HG02973 (cell line): ENCODE data around the gene SSPN.

Source experiments
- ATAC-seq: cut with Tn5 transposase; IDR thresholded peaks from one replicate; pipeline ENCODE4 v1.9.1; 2021; ENCODE audit warnings: moderate library complexity; ENCODE audit not compliant: unreplicated experiment

Gene SSPN, protein sequence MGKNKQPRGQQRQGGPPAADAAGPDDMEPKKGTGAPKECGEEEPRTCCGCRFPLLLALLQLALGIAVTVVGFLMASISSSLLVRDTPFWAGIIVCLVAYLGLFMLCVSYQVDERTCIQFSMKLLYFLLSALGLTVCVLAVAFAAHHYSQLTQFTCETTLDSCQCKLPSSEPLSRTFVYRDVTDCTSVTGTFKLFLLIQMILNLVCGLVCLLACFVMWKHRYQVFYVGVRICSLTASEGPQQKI

DNA sequence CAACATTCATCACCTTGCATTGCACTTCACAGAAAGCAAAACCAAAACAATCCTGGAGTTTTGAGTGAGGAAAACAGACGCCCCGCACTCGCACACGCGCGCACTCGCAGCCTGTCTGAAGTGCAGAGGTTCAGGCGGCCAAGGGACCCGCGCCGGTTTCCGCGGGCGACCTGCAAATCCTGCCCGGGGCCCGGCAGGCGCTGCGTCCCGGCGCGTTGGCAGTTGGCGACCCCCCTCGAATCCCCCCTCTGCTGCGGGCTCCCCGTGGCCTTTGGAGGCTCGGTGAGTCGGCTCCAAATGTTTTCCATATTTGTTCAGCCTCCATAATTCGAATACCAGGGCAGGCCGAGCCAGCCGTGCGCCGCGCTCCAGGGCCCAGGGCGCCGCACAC, at the start of gene SSPN:
TSS of gene SSPN (plus strand) at position 324 of the 391 bp plus-strand sequence. CDS start 100 bp downstream, outside the sequence.
- ATAC-seq: peak; percentile 39

DNA sequence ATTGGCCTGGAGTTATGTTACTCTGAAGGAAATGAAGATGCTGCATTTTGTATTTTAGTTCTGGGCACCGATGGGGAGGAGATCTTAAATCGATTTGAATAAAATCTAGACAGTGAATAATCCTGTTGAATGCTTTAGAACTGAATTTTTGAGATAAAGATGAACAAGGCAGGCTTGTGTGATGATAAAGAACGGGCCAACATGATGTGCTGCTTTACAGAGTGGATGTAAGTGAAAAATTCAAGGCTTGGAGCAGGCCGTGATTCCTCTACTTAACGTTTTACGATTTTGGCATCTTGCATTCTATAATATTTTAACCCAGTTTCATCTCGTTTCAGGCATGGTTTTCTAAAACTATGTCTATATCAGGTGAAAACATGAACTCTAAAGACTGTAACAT, 47.1 kb upstream of the SSPN start:
- no peak for ATAC-seq

DNA sequence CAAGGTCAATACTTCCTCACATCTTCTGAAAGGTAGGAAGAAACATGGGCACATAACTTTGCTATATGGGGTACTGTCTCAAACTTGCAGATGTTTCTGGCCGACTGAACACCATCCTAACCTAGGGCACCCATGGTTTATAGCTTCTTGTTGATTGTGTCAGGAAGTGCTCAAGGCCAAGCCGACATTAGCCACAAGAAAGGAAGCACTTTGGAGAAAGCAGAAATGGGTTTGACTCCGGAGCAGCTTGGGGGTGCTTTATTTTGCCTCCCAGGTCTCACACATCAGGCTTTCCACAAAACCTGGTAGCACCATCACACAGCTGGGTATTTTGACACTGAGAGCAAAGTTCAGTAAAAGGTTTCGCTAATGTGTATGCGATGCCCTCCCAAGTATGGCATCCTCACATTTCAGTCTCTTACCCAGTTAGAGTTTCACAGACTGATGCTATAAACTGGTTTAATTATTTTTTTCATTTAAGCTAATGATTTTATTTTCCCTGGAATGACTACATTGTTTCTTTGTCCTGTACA, 45.3 kb upstream of the SSPN start:
- ATAC-seq: no peak

DNA sequence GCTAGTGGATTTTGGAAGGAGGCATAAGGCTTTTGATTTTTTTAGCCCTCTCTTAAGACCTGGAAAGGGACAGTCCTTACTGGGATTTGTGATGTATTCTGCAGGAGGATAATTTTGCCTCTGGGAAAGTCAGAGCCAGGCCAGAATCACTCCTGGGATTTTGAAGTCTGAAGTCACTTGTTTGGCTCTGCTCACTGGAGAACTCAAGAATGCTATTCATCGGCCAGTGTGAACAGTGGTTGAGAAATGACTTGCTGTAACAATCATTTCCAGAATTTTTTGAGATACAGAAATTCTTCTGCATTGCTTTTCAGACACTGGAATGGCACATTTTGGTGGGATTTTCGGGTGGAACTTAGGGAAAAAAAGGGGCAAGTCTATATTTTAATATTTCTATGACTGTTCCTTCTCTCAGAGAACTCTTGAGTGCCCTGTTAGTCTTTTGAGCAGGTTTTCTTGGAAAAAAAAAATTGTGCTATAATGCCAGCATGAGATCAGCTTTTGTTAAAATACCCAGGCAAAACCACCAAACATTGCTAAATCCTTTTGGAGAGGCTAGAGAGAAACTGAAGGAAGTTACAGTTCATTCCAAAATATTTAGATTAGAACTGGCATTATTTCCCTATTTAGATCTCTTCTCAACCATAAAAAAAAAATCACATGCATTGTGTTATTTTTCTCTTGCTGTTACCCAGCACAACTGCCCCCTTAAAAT, 44.5 kb upstream of the SSPN start:
- ATAC-seq: no peak

DNA sequence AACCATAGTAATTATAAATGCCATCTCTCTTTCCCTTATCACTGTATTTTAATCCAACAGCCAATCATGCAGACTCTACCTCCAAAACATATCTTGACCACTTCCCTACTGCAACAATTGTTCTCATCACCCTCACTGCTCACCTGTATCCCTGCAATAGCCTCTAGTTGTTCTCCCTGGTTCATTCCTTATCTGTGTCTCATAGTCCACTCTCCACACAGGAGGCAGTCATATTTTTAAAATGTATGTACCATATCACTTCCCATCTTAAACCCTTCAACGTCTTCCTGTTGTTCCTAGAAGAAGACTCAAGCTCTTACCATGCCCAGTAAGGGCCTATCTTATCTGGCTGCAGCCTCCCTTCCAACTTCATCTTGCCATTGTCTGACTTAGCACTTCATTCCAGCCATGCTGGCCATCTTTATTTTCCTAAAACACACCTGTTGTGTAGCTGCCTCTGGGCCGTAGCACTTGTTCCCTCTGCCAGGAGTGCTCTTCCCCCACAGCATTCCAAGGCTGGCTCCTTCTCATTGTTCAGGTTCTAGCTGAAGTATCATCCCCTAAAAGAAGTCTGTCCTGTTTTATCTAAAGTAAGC, 42.8 kb upstream of the SSPN start:
- no peak for ATAC-seq

DNA sequence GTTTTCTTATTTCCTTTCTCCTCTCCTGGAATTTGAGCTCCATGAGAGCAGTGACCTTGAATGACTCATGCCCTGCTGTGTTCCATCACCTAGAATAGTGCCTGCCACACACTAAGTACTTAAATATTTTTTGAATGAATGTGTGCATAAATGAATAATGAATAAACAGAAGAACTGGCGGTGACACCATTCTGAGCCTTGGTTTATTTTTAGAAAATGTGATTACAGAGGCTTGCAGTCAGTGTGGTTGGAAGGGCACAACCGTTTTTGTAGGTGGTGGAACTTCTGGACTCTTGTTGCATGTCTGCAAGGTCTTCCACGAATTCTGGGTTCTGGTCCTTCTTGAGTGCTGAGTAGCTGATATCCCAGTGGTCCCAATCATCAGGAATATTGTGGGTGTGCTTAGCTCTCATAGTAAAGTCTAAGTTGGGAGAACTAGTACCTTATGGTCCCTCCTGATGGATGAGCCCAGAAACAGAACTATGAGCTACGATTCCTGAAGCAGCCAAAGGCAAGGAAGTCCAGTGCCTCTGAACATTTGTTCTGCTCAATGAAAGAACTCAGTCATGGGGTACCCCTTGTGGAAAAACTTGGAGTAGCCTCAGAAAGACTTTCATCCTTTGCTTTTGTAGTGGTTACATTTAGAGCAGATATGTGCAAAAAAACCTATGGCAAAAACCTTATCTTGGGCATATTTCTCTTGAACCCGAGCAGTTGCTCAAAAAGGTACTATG, 41.8 kb upstream of the SSPN start:
- no peak for ATAC-seq

DNA sequence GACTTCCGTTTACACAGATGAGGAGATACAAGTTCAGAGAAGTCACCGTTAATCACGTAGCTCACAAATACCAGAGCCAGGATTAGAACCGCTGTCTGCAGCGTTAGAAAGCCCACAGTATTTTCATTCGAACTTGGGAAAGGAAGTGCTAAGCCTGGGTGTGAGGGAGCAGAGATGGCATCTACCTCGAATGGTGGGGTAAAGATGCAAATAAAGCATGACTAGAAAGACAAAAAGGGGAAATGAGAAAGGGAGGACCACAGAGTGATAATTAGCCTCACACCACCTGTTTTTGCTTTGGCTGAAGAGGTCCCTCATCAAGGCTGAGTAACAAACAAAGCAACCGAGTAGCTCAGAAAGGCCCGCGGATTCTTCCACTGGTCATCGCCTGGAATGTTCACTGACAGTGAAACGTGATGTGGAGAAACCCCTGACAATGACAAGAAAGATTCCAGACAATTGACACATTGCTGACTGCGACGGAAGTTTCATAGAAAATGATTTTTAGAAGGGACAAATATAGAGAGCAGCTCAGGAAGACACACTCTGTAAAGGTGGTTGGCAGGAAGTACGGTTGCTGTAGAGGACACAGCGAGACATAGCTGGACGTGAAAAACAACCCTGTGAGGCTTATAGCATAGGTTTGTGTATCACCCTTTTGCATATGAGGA, 39.0 kb upstream of the SSPN start:
- ATAC-seq: peak; percentile 79

DNA sequence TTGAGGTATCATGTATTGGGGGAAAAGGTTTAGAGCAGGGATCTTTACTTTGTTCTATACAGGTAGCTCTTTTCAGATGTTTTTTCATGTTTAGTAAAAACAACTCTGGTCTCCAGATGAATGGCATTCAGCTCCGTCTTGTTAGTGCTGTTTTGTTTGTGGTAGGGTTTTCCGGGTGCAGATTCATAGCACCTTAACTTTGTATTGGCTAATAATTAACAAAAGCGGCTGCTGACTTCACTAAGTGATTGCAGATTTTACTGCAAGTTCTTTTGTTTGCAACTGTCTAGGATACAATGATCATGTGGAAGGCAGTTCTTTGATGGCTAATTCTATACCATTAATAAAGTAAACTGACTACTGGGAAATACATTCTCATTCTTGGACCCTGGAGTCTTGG, 38.4 kb upstream of the SSPN start:
- ATAC-seq: no peak

DNA sequence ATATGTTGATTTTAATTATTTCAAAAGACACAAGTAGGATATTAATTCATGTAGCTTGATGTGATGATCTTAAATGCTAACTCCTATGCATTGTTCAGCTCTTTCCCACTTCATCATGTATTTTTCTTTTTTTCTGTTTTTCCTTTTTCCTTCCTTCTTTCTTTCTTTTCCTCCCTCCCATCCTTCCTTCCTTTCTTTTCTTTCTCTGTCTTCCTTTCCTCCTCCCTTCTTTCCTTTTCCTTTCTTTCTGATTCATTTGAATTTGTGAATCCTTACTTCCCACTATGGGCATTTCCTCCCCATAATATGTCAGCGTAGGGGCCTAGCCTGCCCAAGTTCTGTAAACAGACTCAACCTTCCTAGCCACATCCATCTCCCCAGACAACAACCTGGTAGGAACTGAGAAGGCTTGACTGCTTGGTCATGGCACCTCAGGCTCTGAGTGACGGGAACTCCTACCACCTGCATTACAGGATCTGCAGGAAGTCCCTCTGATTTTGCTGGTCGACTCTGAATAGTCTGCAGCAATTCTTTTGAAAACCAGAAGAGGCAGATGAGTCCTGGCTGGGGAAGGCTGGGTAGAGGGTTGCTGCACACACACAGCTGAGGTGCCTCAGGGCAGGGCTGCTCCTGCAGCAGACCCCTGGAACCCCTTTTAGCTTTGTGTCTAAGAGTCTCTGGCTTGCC, 37.2 kb upstream of the SSPN start:
- no peak for ATAC-seq

DNA sequence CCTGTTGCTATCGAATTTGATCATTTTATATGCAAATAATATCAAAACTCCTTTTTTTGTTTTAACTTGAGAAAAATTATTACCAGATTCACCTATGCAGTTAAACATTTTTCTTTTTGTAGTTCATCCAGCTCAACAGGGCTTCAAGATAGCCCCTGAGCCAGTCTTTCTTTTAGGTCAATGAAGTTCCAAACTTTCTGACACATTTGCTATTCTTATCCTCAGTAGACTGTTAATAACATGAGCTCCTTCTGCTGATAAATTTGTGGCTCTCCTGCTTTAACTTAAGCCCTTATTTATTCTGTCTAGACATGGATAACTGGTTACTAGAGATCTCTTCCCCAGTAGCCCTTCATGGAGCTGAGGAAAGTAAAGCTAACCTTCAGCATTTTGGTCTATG, 33.2 kb upstream of the SSPN start:
- ATAC-seq: no peak

DNA sequence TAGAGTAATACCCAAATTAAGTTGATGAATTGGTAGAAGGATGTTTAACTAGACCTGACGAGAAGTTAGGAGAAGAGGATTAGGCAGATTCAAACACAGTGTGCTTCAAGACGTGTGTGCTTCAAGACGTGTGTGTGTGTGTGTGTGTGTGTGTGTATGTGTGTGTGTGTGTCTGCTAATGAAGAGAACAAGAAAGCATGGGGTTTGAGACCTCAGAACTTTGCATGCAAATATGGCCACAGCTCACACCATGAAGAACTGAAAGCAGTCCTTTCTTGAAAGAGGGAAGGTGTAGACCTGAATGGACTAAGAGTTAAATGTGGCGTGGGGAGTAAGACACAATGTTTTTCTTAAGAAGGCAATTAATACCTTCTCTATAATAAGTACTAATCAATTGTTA, 32.5 kb upstream of the SSPN start:
- ATAC-seq: peak; percentile 75

DNA sequence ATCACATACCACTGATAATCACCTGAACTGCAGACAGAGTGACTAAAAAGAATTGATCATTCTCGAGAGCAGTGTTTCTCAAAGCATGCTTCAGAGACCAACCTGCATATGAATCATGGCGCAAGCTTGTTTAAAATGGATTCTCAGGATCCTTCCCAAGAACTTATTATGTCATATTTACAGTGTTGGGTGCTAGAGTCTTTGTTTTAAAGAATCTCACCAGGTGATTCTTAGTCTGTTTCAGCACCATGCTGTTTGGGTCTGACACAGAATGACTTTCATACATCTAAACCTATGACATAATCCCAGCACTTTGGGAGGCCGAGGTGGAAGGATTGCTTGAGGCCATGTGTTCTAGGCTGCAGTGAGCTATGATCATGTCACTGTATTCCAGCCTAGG, 31.3 kb upstream of the SSPN start:
- ATAC-seq: no peak

DNA sequence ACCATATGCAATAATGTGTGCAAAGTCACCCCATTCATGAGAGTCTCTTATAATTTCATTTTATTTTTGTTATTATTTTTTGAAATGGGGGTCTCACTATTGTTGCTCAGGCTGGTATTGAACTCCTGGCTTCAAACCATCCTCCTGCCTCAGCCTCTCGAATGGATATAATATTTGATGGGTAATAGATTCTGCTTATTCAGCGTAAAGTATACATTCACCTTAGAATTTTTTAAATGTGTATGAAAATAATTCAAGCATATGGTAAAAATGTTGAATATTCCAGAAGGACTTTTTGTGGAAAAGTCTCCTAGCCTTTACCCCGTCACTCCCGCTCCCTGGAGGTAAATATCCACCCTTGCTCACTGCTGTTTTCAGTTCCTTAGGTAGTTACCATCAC, 23.4 kb upstream of the SSPN start:
- ATAC-seq: no peak

DNA sequence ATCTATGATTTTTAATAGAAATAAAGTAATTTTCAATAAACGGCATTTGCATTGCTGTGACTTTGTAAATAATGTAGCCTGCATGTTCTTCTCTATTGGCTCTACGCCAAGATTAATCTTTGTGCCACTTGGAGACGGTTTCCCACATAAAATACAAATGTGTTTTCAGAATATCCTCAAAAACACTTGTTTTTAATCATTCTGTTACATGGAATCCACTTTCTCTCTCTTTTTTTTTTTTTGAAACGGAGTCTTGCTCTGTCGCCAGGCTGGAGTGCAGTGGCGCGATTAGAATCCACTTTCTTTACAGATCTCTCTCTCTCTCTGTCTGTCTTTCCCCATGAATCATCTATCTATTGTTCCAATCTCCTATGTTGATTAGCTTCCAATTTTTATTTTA, 22.8 kb upstream of the SSPN start:
- no peak for ATAC-seq

DNA sequence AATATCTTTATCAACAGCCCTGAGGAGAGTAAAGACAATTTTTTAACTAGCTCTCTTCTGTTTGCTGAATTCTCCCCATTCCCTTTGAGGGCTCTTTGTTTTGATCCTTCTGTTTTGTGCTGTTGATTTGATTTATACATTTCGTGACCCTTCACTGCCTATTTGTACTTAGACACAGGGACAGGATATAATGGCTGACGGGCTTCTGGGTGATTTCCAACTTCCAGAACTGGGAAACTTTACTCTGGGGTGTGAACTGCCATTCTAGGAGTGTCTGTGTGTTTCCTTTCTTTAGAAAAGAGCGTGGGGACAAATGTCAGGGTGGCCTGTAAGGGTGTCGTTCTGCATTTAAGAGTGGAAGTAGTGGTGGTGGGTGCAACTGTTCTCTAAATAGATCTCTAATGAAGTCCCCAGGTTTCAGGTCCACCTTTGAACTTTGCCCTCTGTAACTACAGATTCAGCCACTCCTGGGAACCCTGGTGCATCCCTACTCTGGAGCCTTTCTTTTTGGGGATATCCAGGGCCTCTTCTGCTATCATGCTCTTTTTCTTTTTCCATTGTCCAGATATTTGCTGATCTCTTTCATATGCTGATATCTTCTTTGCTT, 22.3 kb upstream of the SSPN start:
- ATAC-seq: no peak

DNA sequence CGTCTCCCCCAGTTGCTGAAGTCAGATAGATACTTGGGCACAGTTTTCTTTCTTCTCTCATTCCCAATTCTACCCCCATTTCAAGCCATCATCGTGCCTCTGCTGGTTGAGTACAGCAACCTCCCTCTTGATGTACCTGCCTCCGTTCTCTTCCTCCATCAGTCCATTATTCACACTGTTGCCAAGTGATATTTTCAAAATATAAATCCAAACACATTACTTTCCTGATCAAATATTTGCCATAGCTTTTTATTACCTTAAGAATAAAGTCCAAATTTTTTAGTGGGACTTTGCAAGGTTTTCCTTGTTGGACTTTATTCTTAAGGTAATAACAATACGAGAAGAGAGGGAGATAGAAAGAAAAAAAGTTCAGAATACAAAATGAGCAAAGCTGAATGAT, 18.6 kb upstream of the SSPN start:
- ATAC-seq: no peak

DNA sequence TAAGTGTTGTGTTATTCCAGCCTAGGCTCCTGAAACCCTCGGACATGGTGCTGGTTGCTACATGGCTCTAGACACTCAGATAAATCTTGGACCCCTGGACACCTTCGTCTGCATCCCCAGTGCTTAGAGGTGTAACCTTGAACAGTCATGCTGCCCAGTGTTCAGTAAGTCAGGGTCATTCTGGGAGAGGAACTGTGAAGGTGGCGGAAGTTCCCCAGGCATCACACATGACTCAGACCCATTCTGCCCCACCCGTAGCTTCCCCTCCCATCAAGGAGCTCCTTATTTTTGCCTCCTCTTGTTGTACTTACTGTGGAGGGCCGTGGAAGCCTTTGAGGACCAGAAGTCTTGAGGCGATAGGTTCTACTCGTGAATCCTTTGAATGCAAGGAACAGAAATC, 18.1 kb upstream of the SSPN start:
- no peak for ATAC-seq

DNA sequence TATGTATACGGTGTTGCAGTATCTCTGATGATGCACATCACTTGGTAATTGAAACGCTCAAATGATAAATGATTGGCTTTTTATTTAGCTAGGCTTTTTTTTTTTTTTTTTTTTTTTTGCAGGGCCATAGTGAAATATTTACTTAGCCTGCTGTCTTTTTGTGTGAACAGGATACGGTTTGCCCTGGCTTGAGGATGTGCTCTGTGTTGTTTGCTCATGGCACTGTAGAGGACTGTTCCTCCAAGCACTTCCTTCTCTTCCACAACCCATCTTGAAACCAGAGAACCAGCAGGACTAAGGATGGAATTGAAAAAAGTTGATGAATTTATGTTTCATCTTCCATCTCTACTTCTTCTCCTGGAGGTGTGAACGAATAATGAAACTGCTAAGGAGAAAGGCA, 15.5 kb upstream of the SSPN start:
- no peak for ATAC-seq

DNA sequence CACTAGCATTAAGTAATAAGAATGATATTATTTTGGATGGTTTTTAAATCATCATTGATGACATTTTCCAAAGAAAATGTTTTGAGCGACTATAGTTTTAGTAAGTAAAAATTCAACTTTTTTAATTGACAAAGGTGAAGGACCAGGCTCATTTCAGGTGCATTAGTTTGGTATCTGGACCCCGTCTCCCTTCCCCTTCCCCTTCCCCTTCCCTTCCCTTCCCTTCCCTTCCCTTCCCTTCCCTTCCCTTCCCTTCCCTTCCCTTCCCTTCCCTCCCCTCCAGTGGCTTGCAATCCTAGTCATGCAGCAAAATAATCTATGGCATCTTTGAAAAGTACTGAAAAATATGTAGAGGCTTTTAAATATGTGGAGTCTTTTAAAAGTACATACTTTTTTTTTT, 13.0 kb upstream of the SSPN start:
- no peak for ATAC-seq
